Measurements from ENCODE around the gene SERPINB2. TPM values are rescaled to one million over a fixed set of nuclear protein-coding genes. Genes with fewer than 3 reads are reported as not detected.

SERPINB2 gene
- total RNA-seq, 3 donors from 2014 or later (not counting 1 experiment from before 2014, with no cell fraction given) = 1.4 to 9.0 TPM; not detected in 1

- WGBS (ENCODE audit: insufficient coverage) = 45% methylated on average over 3 of the region's 4 CpGs
- no peak for ATAC-seq
- no peaks in the 10 kb centered on the region for H3K9me3 Mint-ChIP-seq
- no peak for TF ChIP-seq CTCF (IDR thresholded peaks at IDR 0.05)
- DNase-seq = no peak
- Histone ChIP-seq H3K4me1 (ENCODE audit: control insufficient read depth, insufficient read depth, low read length) (no peaks in the 10 kb centered on the region), H3K9me3 (ENCODE audit: control insufficient read depth, insufficient read depth, low read length) (no peaks in the 10 kb centered on the region), H3K27ac (ENCODE audit: low read length) (no peak overlapping the region), H3K36me3 (ENCODE audit: control insufficient read depth, insufficient read depth, low read length) (no peaks in the 10 kb centered on the region), H3K4me3 (ENCODE audit: low read length) (no peak overlapping the region), H3K27me3 (ENCODE audit: control insufficient read depth, insufficient read depth, low read length) (peaks cover 5% of the 10 kb centered on the region)
- H3K27ac Mint-ChIP-seq = no peak overlapping the region
- peaks cover 12 to 18% of the 10 kb centered on the region in 2 donors for H3K27me3 Mint-ChIP-seq (ENCODE audit: low read depth in 2 of 2)
- no peak overlapping the region for H3K4me3 Mint-ChIP-seq
- intact Hi-C loops (cut with micrococcal nuclease) = no loop called here
- no peaks in the 10 kb centered on the region for H3K4me1 Mint-ChIP-seq
- H3K36me3 Mint-ChIP-seq = no peaks in the 10 kb centered on the region
Observed at GRCh38 chr18:63850020-63850419, 37.5 kb upstream of the SERPINB2 start.

GRCh38 chr18:63850636-63851035, 36.9 kb upstream of the SERPINB2 start:
- no peaks in the 10 kb centered on the region for H3K9me3 Mint-ChIP-seq
- H3K27ac Mint-ChIP-seq = no peak overlapping the region
- no peak for TF ChIP-seq CTCF (IDR thresholded peaks at IDR 0.05)
- H3K4me3 Mint-ChIP-seq = no peak overlapping the region
- no peak overlapping the region for H3K4me3 ChIP-seq (ENCODE audit: low read length)
- no peaks in the 10 kb centered on the region for H3K4me1 ChIP-seq (ENCODE audit: control insufficient read depth, insufficient read depth, low read length)
- intact Hi-C loops (cut with micrococcal nuclease) = no loop called here
- no peak overlapping the region for H3K27ac ChIP-seq (ENCODE audit: low read length)
- DNase-seq = no peak
- H3K36me3 ChIP-seq (ENCODE audit: control insufficient read depth, insufficient read depth, low read length) = no peaks in the 10 kb centered on the region
- peaks cover 12 to 18% of the 10 kb centered on the region in 2 donors for H3K27me3 Mint-ChIP-seq (ENCODE audit: low read depth in 2 of 2)
- H3K4me1 Mint-ChIP-seq = no peaks in the 10 kb centered on the region
- no peak for ATAC-seq
- 76% methylated on average over 2 of the region's 2 CpGs for WGBS (ENCODE audit: insufficient coverage)
- H3K9me3 ChIP-seq (ENCODE audit: control insufficient read depth, insufficient read depth, low read length) = no peaks in the 10 kb centered on the region
- no peaks in the 10 kb centered on the region for H3K36me3 Mint-ChIP-seq
- H3K27me3 ChIP-seq (ENCODE audit: control insufficient read depth, insufficient read depth, low read length) = peaks cover 5% of the 10 kb centered on the region

- H3K4me3 Mint-ChIP-seq = no peak overlapping the region
- Histone ChIP-seq H3K36me3 (ENCODE audit: control insufficient read depth, insufficient read depth, low read length) (no peaks in the 10 kb centered on the region), H3K27ac (ENCODE audit: low read length) (no peak overlapping the region), H3K27me3 (ENCODE audit: control insufficient read depth, insufficient read depth, low read length) (peaks cover 4% of the 10 kb centered on the region), H3K9me3 (ENCODE audit: control insufficient read depth, insufficient read depth, low read length) (no peaks in the 10 kb centered on the region), H3K4me1 (ENCODE audit: control insufficient read depth, insufficient read depth, low read length) (no peaks in the 10 kb centered on the region), H3K4me3 (ENCODE audit: low read length) (no peak overlapping the region)
- ATAC-seq (no peak), DNase-seq (no peak)
- no peaks in the 10 kb centered on the region for H3K4me1 Mint-ChIP-seq
- no peaks in the 10 kb centered on the region for H3K36me3 Mint-ChIP-seq
- WGBS (ENCODE audit: insufficient coverage) = no CpG with 5 or more reads among the region's 1 CpG
- H3K27ac Mint-ChIP-seq = no peak overlapping the region
- no peaks in the 10 kb centered on the region for H3K9me3 Mint-ChIP-seq
- intact Hi-C loops (cut with micrococcal nuclease) = no loop called here
- TF ChIP-seq CTCF (IDR thresholded peaks at IDR 0.05) = no peak
- peaks cover 13 to 15% of the 10 kb centered on the region in 2 donors for H3K27me3 Mint-ChIP-seq (ENCODE audit: low read depth in 2 of 2)
Observed at GRCh38 chr18:63858456-63858855, 29.0 kb upstream of the SERPINB2 start.

- Mint-ChIP-seq H3K4me3 (no peak overlapping the region), H3K9me3 (no peaks in the 10 kb centered on the region), H3K36me3 (no peaks in the 10 kb centered on the region), H3K27me3 (ENCODE audit: low read depth in 2 of 2) (peaks cover 11 to 15% of the 10 kb centered on the region in 2 donors), H3K27ac (no peak overlapping the region), H3K4me1 (no peaks in the 10 kb centered on the region)
- no peaks in the 10 kb centered on the region for H3K4me1 ChIP-seq (ENCODE audit: control insufficient read depth, insufficient read depth, low read length)
- intact Hi-C loops (cut with micrococcal nuclease) = no loop called here
- ATAC-seq (no peak), DNase-seq (no peak)
- peaks cover 4% of the 10 kb centered on the region for H3K27me3 ChIP-seq (ENCODE audit: control insufficient read depth, insufficient read depth, low read length)
- H3K27ac ChIP-seq (ENCODE audit: low read length) = no peak overlapping the region
- no peaks in the 10 kb centered on the region for H3K9me3 ChIP-seq (ENCODE audit: control insufficient read depth, insufficient read depth, low read length)
- H3K4me3 ChIP-seq (ENCODE audit: low read length) = no peak overlapping the region
- TF ChIP-seq CTCF (IDR thresholded peaks at IDR 0.05) = no peak
- WGBS (ENCODE audit: insufficient coverage) = 80% methylated on average over 2 of the region's 2 CpGs
- H3K36me3 ChIP-seq (ENCODE audit: control insufficient read depth, insufficient read depth, low read length) = no peaks in the 10 kb centered on the region
Observed at GRCh38 chr18:63859781-63860475, 27.6 kb upstream of the SERPINB2 start.

Data from natural killer cell (primary cell).